OCI-LY1 (cell line): ENCODE measurements around the gene OGFOD3.
"Not testable (repeated sequence)": the region's sequence is repeated elsewhere in the genome, so short reads cannot be mapped to it uniquely, and the experiment has no call there.

Experiments
- H2AFZ ChIP-seq: fragments of 200-600 bp; sonication (generic), shearing (Covaris generic); 2 replicates; pipeline ENCODE4 v1.6.0; 2014; ENCODE audit warnings: antibody characterized with exemption, mild to moderate bottlenecking, low read length
- H3F3A ChIP-seq: fragments of 200-600 bp; sonication (generic), shearing (Covaris generic); 2 replicates; pipeline ENCODE4 v1.6.0; 2014; ENCODE audit warnings: mild to moderate bottlenecking, antibody characterized with exemption, low read length, moderate library complexity; ENCODE audit not compliant: insufficient read depth
- H3K27ac ChIP-seq: fragments of 200-600 bp; sonication (generic); 2 replicates; pipeline ENCODE4 v1.5.1; 2014; ENCODE audit warnings: low read length, mixed run types, mild to moderate bottlenecking, low read depth; ENCODE audit not compliant: poor library complexity, severe bottlenecking
- H3K27me3 ChIP-seq: fragments of 200-600 bp; sonication (generic); 2 replicates; pipeline ENCODE4 v1.6.0; 2014; ENCODE audit warnings: antibody characterized with exemption, mild to moderate bottlenecking, low read length, moderate library complexity; ENCODE audit not compliant: insufficient read depth
- H3K36me3 ChIP-seq: fragments of 200-600 bp; sonication (generic); 2 replicates; pipeline ENCODE4 v1.6.1; 2014; ENCODE audit warnings: mild to moderate bottlenecking, antibody characterized with exemption, low read length, moderate library complexity, mixed read lengths; ENCODE audit not compliant: insufficient read depth
- H3K4me1 ChIP-seq: fragments of 200-600 bp; sonication (generic); 2 replicates; pipeline ENCODE4 v1.5.1; 2014; ENCODE audit warnings: mild to moderate bottlenecking, low read length, moderate library complexity; ENCODE audit not compliant: insufficient read depth, severe bottlenecking
- H3K4me2 ChIP-seq: fragments of 200-600 bp; sonication (generic), shearing (Covaris generic); 2 replicates; pipeline ENCODE4 v1.6.1; 2014; ENCODE audit warnings: low read length
- H3K4me3 ChIP-seq: fragments of 200-600 bp; sonication (generic); 2 replicates; pipeline ENCODE4 v1.5.1; 2014; ENCODE audit warnings: low read length, low read depth, mild to moderate bottlenecking, mixed read lengths; ENCODE audit not compliant: poor library complexity, severe bottlenecking
- H3K79me2 ChIP-seq: fragments of 200-600 bp; shearing (Covaris generic); 2 replicates; pipeline ENCODE4 v1.6.1; 2016; ENCODE audit warnings: mixed run types, low read length, mixed read lengths; ENCODE audit not compliant: insufficient read depth
- H3K9ac ChIP-seq: fragments of 200-600 bp; sonication (generic), shearing (Covaris generic); 2 replicates; pipeline ENCODE4 v1.6.1; 2014; ENCODE audit warnings: mild to moderate bottlenecking, low read length, mixed read lengths
- H3K9me2 ChIP-seq: fragments of 200-600 bp; sonication (generic), shearing (Covaris generic); 2 replicates; pipeline ENCODE4 v1.6.1; 2014; ENCODE audit warnings: low read depth, mild to moderate bottlenecking, low read length, mixed read lengths
- H3K9me3 ChIP-seq: fragments of 200-600 bp; shearing (Covaris generic); 2 replicates; pipeline ENCODE4 v1.6.1; 2014; ENCODE audit warnings: low read length, mixed read lengths
- H4K20me1 ChIP-seq: fragments of 200-600 bp; sonication (generic), shearing (Covaris generic); 2 replicates; pipeline ENCODE4 v1.6.0; 2016; ENCODE audit warnings: mild to moderate bottlenecking, low read length; ENCODE audit not compliant: insufficient read depth
- CTCF ChIP-seq: fragments of 200-600 bp; sonication (generic), shearing (Covaris generic); IDR thresholded peaks from 2 replicates; pipeline ENCODE4 v1.5.1; 2017; ENCODE audit warnings: mild to moderate bottlenecking, antibody characterized with exemption, low read length, moderate library complexity, mixed read lengths
- EZH2 ChIP-seq: fragments of 200-600 bp; sonication (generic), shearing (Covaris generic); IDR thresholded peaks from 2 replicates; pipeline ENCODE4 v1.8.0; 2017; ENCODE audit warnings: borderline replicate concordance, mixed run types, mild to moderate bottlenecking, antibody characterized with exemption, low read length, moderate library complexity, mixed read lengths

Gene OGFOD3

GRCh38 chr17:82412535-82413520 lies 5.6 kb downstream of the OGFOD3 start:
- Histone ChIP-seq H3F3A (no peaks in the 10 kb centered on the region), H3K4me3 (no peak overlapping the region), H3K4me2 (no peak overlapping the region), H4K20me1 (no peaks in the 10 kb centered on the region), H3K36me3 (peaks cover 10% of the 10 kb centered on the region), H3K27ac (no peak overlapping the region), H3K79me2 (no peaks in the 10 kb centered on the region), H3K9me2 (no peaks in the 10 kb centered on the region), H3K4me1 (peaks cover 4% of the 10 kb centered on the region), H2AFZ (no peak overlapping the region), H3K9ac (no peak overlapping the region), H3K9me3 (no peaks in the 10 kb centered on the region), H3K27me3 (no peaks in the 10 kb centered on the region)
- TF ChIP-seq EZH2 (no peak), CTCF (no peak)

GRCh38 chr17:82412081-82412480 lies 6.3 kb downstream of the OGFOD3 start:
- not testable (repeated sequence) for H3K9me3 ChIP-seq, H3K4me2 ChIP-seq, H3F3A ChIP-seq, H3K79me2 ChIP-seq, H3K27ac ChIP-seq, H4K20me1 ChIP-seq, H3K4me1 ChIP-seq, H3K36me3 ChIP-seq, H3K9ac ChIP-seq, H3K4me3 ChIP-seq, H3K9me2 ChIP-seq, H2AFZ ChIP-seq, H3K27me3 ChIP-seq

GRCh38 chr17:82411396-82412053 lies 6.9 kb downstream of the OGFOD3 start:
- Histone ChIP-seq H3K79me2 (no peaks in the 10 kb centered on the region), H3K4me3 (no peak overlapping the region), H3F3A (no peaks in the 10 kb centered on the region), H3K9me3 (no peaks in the 10 kb centered on the region), H3K27me3 (no peaks in the 10 kb centered on the region), H3K27ac (no peak overlapping the region), H3K9ac (no peak overlapping the region), H3K9me2 (no peaks in the 10 kb centered on the region), H3K4me2 (no peak overlapping the region), H3K36me3 (peaks cover 10% of the 10 kb centered on the region), H2AFZ (no peak overlapping the region), H3K4me1 (no peaks in the 10 kb centered on the region), H4K20me1 (no peaks in the 10 kb centered on the region)
- no peak for TF ChIP-seq EZH2
- TF ChIP-seq CTCF, result no peak
